Neural progenitor cell (in vitro differentiated cells): Measurements from ENCODE around the gene FAM227A. TPM values are rescaled to one million over a fixed set of nuclear protein-coding genes. Genes with fewer than 3 reads are reported as not detected.
A peak's percentile ranks its signal among the peaks of the same experiment; 100 is the strongest.

Experiments used
- DNase-seq: peaks from one replicate; pipeline ENCODE4 v3.0.0-alpha.2; 2016; ENCODE audit warnings: low spot score
- H2AFZ ChIP-seq: fragments of 200-600 bp; sonication (generic); replicated peaks from 2 replicates; pipeline ENCODE4 v1.6.1; 2016; ENCODE audit warnings: antibody characterized with exemption
- H3F3A ChIP-seq: fragments of 200-600 bp; sonication (generic); 2 replicates; pipeline ENCODE4 v1.6.1; 2016; ENCODE audit warnings: antibody characterized with exemption, low read depth
- H3K27ac ChIP-seq: fragments of 200-600 bp; sonication (generic); 2 replicates; pipeline ENCODE4 v1.5.1; 2016; ENCODE audit warnings: mild to moderate bottlenecking
- H3K27me3 ChIP-seq: fragments of 200-600 bp; sonication (generic); 2 replicates; pipeline ENCODE4 v1.6.1; 2016; ENCODE audit warnings: mild to moderate bottlenecking, moderate library complexity
- H3K36me3 ChIP-seq: fragments of 200-600 bp; sonication (generic); 2 replicates; pipeline ENCODE4 v1.5.1; 2016
- H3K4me1 ChIP-seq: fragments of 200-600 bp; sonication (generic); 2 replicates; pipeline ENCODE4 v1.6.1; 2016; ENCODE audit warnings: mixed run types
- H3K4me2 ChIP-seq: fragments of 200-600 bp; sonication (generic); 2 replicates; pipeline ENCODE4 v1.6.1; 2016
- H3K4me3 ChIP-seq: fragments of 200-600 bp; sonication (generic); 2 replicates; pipeline ENCODE4 v1.5.1; 2016
- H3K79me2 ChIP-seq: fragments of 200-600 bp; sonication (generic); 2 replicates; pipeline ENCODE4 v1.6.1; 2016; ENCODE audit warnings: low read depth
- H3K9ac ChIP-seq: fragments of 200-600 bp; sonication (generic); 2 replicates; pipeline ENCODE4 v1.6.1; 2016
- H3K9me3 ChIP-seq: fragments of 200-600 bp; sonication (generic); 2 replicates; pipeline ENCODE4 v1.5.1; 2016; ENCODE audit warnings: low read depth
- H4K20me1 ChIP-seq: fragments of 200-600 bp; sonication (generic); 2 replicates; pipeline ENCODE4 v1.6.1; 2016; ENCODE audit warnings: low read depth
- H3K27ac Mint-ChIP-seq: 3 replicates; pipeline ENCODE4 v1.8.0; 2021; ENCODE audit warnings: mixed read lengths
- H3K27me3 Mint-ChIP-seq: 2 replicates; pipeline ENCODE4 v1.8.0; 2022; ENCODE audit warnings: low read depth, mild to moderate bottlenecking, inconsistent platforms, moderate library complexity, mixed read lengths; ENCODE audit not compliant: insufficient read depth
- H3K36me3 Mint-ChIP-seq: 3 replicates; pipeline ENCODE4 v1.8.0; 2021; ENCODE audit warnings: mixed read lengths
- H3K4me1 Mint-ChIP-seq: 3 replicates; pipeline ENCODE4 v1.8.0; 2021; ENCODE audit warnings: mixed read lengths
- H3K4me3 Mint-ChIP-seq: 3 replicates; pipeline ENCODE4 v1.8.0; 2021; ENCODE audit warnings: mild to moderate bottlenecking, moderate library complexity, mixed read lengths
- H3K9me3 Mint-ChIP-seq: 3 replicates; pipeline ENCODE4 v1.8.0; 2020; ENCODE audit warnings: mixed read lengths
- CTCF ChIP-seq: fragments of 200-600 bp; sonication (generic); IDR thresholded peaks from 2 replicates; pipeline ENCODE4 v1.5.1; 2017; ENCODE audit warnings: antibody characterized with exemption, mild to moderate bottlenecking
- EZH2 ChIP-seq: fragments of 200-600 bp; sonication (generic); IDR thresholded peaks from 2 replicates; pipeline ENCODE4 v1.6.1; 2017; ENCODE audit warnings: antibody characterized with exemption, mild to moderate bottlenecking, moderate library complexity
- EZH2phosphoT487 ChIP-seq: fragments of 200-600 bp; sonication (generic); IDR thresholded peaks from 2 replicates; pipeline ENCODE4 v1.6.1; 2017; ENCODE audit warnings: antibody characterized with exemption
- total RNA-seq: library from RNA; depleted of rRNA; stranded (reverse); fragments of >200 nt; gene quantifications from 2 replicates; pipeline ENCODE4 v1.2.3, GENCODE V29; 2015; ENCODE audit warnings: low replicate concordance

Gene FAM227A
- total RNA-seq, 1 donor from 2014 or later, result 32.7 TPM

GRCh38 chr22:38657045-38657909, 1.1 kb upstream of the FAM227A start:
- TF ChIP-seq CTCF, result no peak
- TF ChIP-seq EZH2, result no peak
- H3K36me3 Mint-ChIP-seq, result peaks cover 14% of the 10 kb centered on the region
- Histone ChIP-seq H2AFZ (peak overlapping the region; percentile 98), H3K4me2 (peak overlapping the region; percentile 89), H3K9ac (peak overlapping the region; percentile 97), H3K9me3 (no peaks in the 10 kb centered on the region), H3K27ac (no peak overlapping the region), H3F3A (no peaks in the 10 kb centered on the region), H3K79me2 (peaks cover 37% of the 10 kb centered on the region), H3K4me3 (peak overlapping the region; percentile 91), H3K4me1 (peaks cover 3% of the 10 kb centered on the region), H3K27me3 (no peaks in the 10 kb centered on the region), H4K20me1 (peaks cover 10% of the 10 kb centered on the region), H3K36me3 (no peaks in the 10 kb centered on the region)
- peak overlapping the region; percentile 97 for H3K4me3 Mint-ChIP-seq
- peak; percentile 32 for DNase-seq
- no peaks in the 10 kb centered on the region for H3K9me3 Mint-ChIP-seq
- peaks cover 14% of the 10 kb centered on the region for H3K4me1 Mint-ChIP-seq
- peak overlapping the region; percentile 90 for H3K27ac Mint-ChIP-seq
- no peaks in the 10 kb centered on the region for H3K27me3 Mint-ChIP-seq

- H3K36me3 ChIP-seq, result no peaks in the 10 kb centered on the region
- H3K4me1 ChIP-seq, result peaks cover 3% of the 10 kb centered on the region
- H3K27me3 ChIP-seq, result no peaks in the 10 kb centered on the region
- H3K4me1 Mint-ChIP-seq, result peaks cover 14% of the 10 kb centered on the region
- TF ChIP-seq EZH2phosphoT487, result no peak
- no peak for TF ChIP-seq CTCF
- no peak for TF ChIP-seq EZH2
- H3K9ac ChIP-seq, result no peak overlapping the region
- no peak overlapping the region for H3K27ac ChIP-seq
- peak overlapping the region; percentile 97 for H3K4me3 Mint-ChIP-seq
- H4K20me1 ChIP-seq, result peaks cover 10% of the 10 kb centered on the region
- H2AFZ ChIP-seq, result peak overlapping the region; percentile 98
- no peaks in the 10 kb centered on the region for H3K9me3 ChIP-seq
- H3K9me3 Mint-ChIP-seq, result no peaks in the 10 kb centered on the region
- no peaks in the 10 kb centered on the region for H3F3A ChIP-seq
- H3K4me2 ChIP-seq, result peak overlapping the region; percentile 89
- peak overlapping the region; percentile 100 for H3K27ac Mint-ChIP-seq
- no peaks in the 10 kb centered on the region for H3K27me3 Mint-ChIP-seq
- H3K79me2 ChIP-seq, result peaks cover 37% of the 10 kb centered on the region
- DNase-seq, result no peak
- H3K4me3 ChIP-seq, result peak overlapping the region; percentile 91
- H3K36me3 Mint-ChIP-seq, result peaks cover 13% of the 10 kb centered on the region
These were observed 505 bp downstream of the FAM227A start for GRCh38 chr22:38655519-38656255.

- Histone ChIP-seq H3F3A (no peaks in the 10 kb centered on the region), H3K4me1 (peaks cover 3% of the 10 kb centered on the region), H3K27ac (no peak overlapping the region), H3K27me3 (no peaks in the 10 kb centered on the region), H3K9ac (no peak overlapping the region), H3K79me2 (peaks cover 32% of the 10 kb centered on the region), H2AFZ (no peak overlapping the region), H3K36me3 (no peaks in the 10 kb centered on the region), H3K4me2 (no peak overlapping the region), H3K9me3 (no peaks in the 10 kb centered on the region), H4K20me1 (peaks cover 10% of the 10 kb centered on the region), H3K4me3 (no peak overlapping the region)
- Mint-ChIP-seq H3K9me3 (no peaks in the 10 kb centered on the region), H3K27ac (no peak overlapping the region), H3K27me3 (no peaks in the 10 kb centered on the region), H3K4me1 (peaks cover 14% of the 10 kb centered on the region), H3K4me3 (no peak overlapping the region), H3K36me3 (peaks cover 22% of the 10 kb centered on the region)
- TF ChIP-seq EZH2phosphoT487, result no peak
- DNase-seq, result no peak
These were observed 2.5 kb downstream of the FAM227A start for GRCh38 chr22:38653741-38654140.
